Measurements from ENCODE around the gene TMEM266.

The TMEM266 gene

GRCh38 chr15:76105911-76106310 is 46.1 kb downstream of the TMEM266 start:
- TF ChIP-seq CTCF (conservative IDR thresholded peaks at IDR 0.05; ENCODE audit: low read length) (no peak), EZH2phosphoT487 (IDR thresholded peaks at IDR 0.05; ENCODE audit: borderline replicate concordance) (no peak)
- Histone ChIP-seq H3K9me3 (ENCODE audit: insufficient read depth, low read depth, low read length) (no peaks in the 10 kb centered on the region), H3K36me3 (ENCODE audit: insufficient read depth, low read length) (no peaks in the 10 kb centered on the region), H3K9me2 (replicated peaks; ENCODE audit: low read depth, low read length) (no peaks in the 10 kb centered on the region), H3K27me3 (ENCODE audit: insufficient read depth, low read length, poor library complexity, severe bottlenecking) (no peaks in the 10 kb centered on the region), H2AFZ (ENCODE audit: low read length) (no peak overlapping the region), H4K20me1 (ENCODE audit: insufficient read depth, low read length, poor library complexity, severe bottlenecking) (no peaks in the 10 kb centered on the region), H3F3A (ENCODE audit: low read depth) (no peaks in the 10 kb centered on the region), H3K79me2 (ENCODE audit: insufficient read depth, low read length) (no peaks in the 10 kb centered on the region), H3K4me1 (ENCODE audit: insufficient read depth, low read length, poor library complexity, severe bottlenecking) (no peaks in the 10 kb centered on the region), H3K9ac (ENCODE audit: low read depth, low read length, poor library complexity, severe bottlenecking) (no peak overlapping the region), H3K4me2 (ENCODE audit: low read depth, low read length, poor library complexity, severe bottlenecking) (no peak overlapping the region), H3K4me3 (ENCODE audit: low read length, poor library complexity, severe bottlenecking) (no peak overlapping the region)

- H3F3A ChIP-seq (ENCODE audit: low read depth) = no peaks in the 10 kb centered on the region
- H3K36me3 ChIP-seq (ENCODE audit: insufficient read depth, low read length) = no peaks in the 10 kb centered on the region
- H3K4me2 ChIP-seq (ENCODE audit: low read depth, low read length, poor library complexity, severe bottlenecking) = no peak overlapping the region
- no peaks in the 10 kb centered on the region for H3K4me1 ChIP-seq (ENCODE audit: insufficient read depth, low read length, poor library complexity, severe bottlenecking)
- no peak overlapping the region for H2AFZ ChIP-seq (ENCODE audit: low read length)
- no peak for TF ChIP-seq EZH2phosphoT487 (IDR thresholded peaks at IDR 0.05; ENCODE audit: borderline replicate concordance)
- no peak for TF ChIP-seq CTCF (conservative IDR thresholded peaks at IDR 0.05; ENCODE audit: low read length)
- no peaks in the 10 kb centered on the region for H4K20me1 ChIP-seq (ENCODE audit: insufficient read depth, low read length, poor library complexity, severe bottlenecking)
- no peaks in the 10 kb centered on the region for H3K9me3 ChIP-seq (ENCODE audit: insufficient read depth, low read depth, low read length)
- no peak overlapping the region for H3K4me3 ChIP-seq (ENCODE audit: low read length, poor library complexity, severe bottlenecking)
- no peak overlapping the region for H3K9ac ChIP-seq (ENCODE audit: low read depth, low read length, poor library complexity, severe bottlenecking)
- H3K27me3 ChIP-seq (ENCODE audit: insufficient read depth, low read length, poor library complexity, severe bottlenecking) = no peaks in the 10 kb centered on the region
- no peaks in the 10 kb centered on the region for H3K9me2 ChIP-seq (replicated peaks; ENCODE audit: low read depth, low read length)
- H3K79me2 ChIP-seq (ENCODE audit: insufficient read depth, low read length) = no peaks in the 10 kb centered on the region
Measured at GRCh38 chr15:76107169-76107568, 47.4 kb downstream of the TMEM266 start.

- no peak overlapping the region for H3K4me2 ChIP-seq (ENCODE audit: low read depth, low read length, poor library complexity, severe bottlenecking)
Measured at GRCh38 chr15:76108021-76108723, 48.4 kb downstream of the TMEM266 start.

More at GRCh38 chr15:76108021-76108723, 48.4 kb downstream of the TMEM266 start:
- Histone ChIP-seq H3K9me2 (replicated peaks; ENCODE audit: low read depth, low read length) (no peaks in the 10 kb centered on the region), H3K79me2 (ENCODE audit: insufficient read depth, low read length) (no peaks in the 10 kb centered on the region), H3F3A (ENCODE audit: low read depth) (no peaks in the 10 kb centered on the region), H3K4me3 (ENCODE audit: low read length, poor library complexity, severe bottlenecking) (no peak overlapping the region), H3K4me1 (ENCODE audit: insufficient read depth, low read length, poor library complexity, severe bottlenecking) (no peaks in the 10 kb centered on the region), H3K27me3 (ENCODE audit: insufficient read depth, low read length, poor library complexity, severe bottlenecking) (no peaks in the 10 kb centered on the region), H3K36me3 (ENCODE audit: insufficient read depth, low read length) (no peaks in the 10 kb centered on the region), H3K9me3 (ENCODE audit: insufficient read depth, low read depth, low read length) (no peaks in the 10 kb centered on the region), H3K9ac (ENCODE audit: low read depth, low read length, poor library complexity, severe bottlenecking) (no peak overlapping the region), H4K20me1 (ENCODE audit: insufficient read depth, low read length, poor library complexity, severe bottlenecking) (no peaks in the 10 kb centered on the region), H2AFZ (ENCODE audit: low read length) (no peak overlapping the region)
- TF ChIP-seq CTCF (conservative IDR thresholded peaks at IDR 0.05; ENCODE audit: low read length) (no peak), EZH2phosphoT487 (IDR thresholded peaks at IDR 0.05; ENCODE audit: borderline replicate concordance) (no peak)
